ENCODE results near the gene GOLPH3. TPM values are rescaled to one million over a fixed set of nuclear protein-coding genes. Genes with fewer than 3 reads are reported as not detected.
"Not testable (repeated sequence)": the region's sequence is repeated elsewhere in the genome, so short reads cannot be mapped to it uniquely, and the experiment has no call there.

The GOLPH3 gene
- total and polyA plus RNA-seq, 4 donors, result 64.1 to 116 (median 68.5) TPM

- Histone ChIP-seq H3K9me3 (ENCODE audit: control insufficient read depth in 4 of 4, low read length in 3 of 4) (no peaks in the 10 kb centered on the region), H3K9ac (ENCODE audit: low read depth in 1 of 2, low read length in 2 of 2) (no peak overlapping the region), H3K4me3 (ENCODE audit: low read depth in 1 of 3, low read length in 3 of 3) (no peak overlapping the region), H3K4me1 (ENCODE audit: control insufficient read depth in 4 of 4, insufficient read depth in 4 of 4, low read length in 3 of 4) (peaks cover 10 to 23% (median 16%) of the 10 kb centered on the region in 4 donors), H3K27me3 (ENCODE audit: control insufficient read depth in 4 of 4, insufficient read depth in 4 of 4, low read length in 3 of 4) (no peaks in the 10 kb centered on the region), H3K27ac (ENCODE audit: low read depth in 1 of 2, low read length in 2 of 2) (no peak overlapping the region), H3K36me3 (ENCODE audit: control insufficient read depth in 4 of 4, insufficient read depth in 3 of 4, low read depth in 1 of 4, low read length in 3 of 4) (no peaks in the 10 kb centered on the region)
- WGBS, result 83% methylated on average over 3 of the region's 3 CpGs
- TF ChIP-seq YY1 (IDR thresholded peaks at IDR 0.05) (no peak), FOXA2 (IDR thresholded peaks at IDR 0.05) (no peak), CTCF (IDR thresholded peaks at IDR 0.05; ENCODE audit: low read depth, low read length, missing input control) (no peak), RAD21 (IDR thresholded peaks at IDR 0.05) (no peak), RXRA (IDR thresholded peaks at IDR 0.05) (no peak), GABPA (IDR thresholded peaks at IDR 0.05 in 1 of 2, conservative IDR thresholded peaks at IDR 0.05 in 1 of 2) (no peak), SP1 (IDR thresholded peaks at IDR 0.05) (no peak), NR2F2 (IDR thresholded peaks at IDR 0.05) (no peak), JUND (IDR thresholded peaks at IDR 0.05) (no peak), TAF1 (conservative IDR thresholded peaks at IDR 0.05) (no peak), ATF3 (IDR thresholded peaks at IDR 0.05) (no peak), FOXA1 (IDR thresholded peaks at IDR 0.05) (no peak), HNF4G (IDR thresholded peaks at IDR 0.05) (no peak), HNF4A (conservative IDR thresholded peaks at IDR 0.05) (no peak), ZBTB33 (IDR thresholded peaks at IDR 0.05) (no peak), REST (IDR thresholded peaks at IDR 0.05) (no peak), MAX (IDR thresholded peaks at IDR 0.05) (no peak), EGR1 (IDR thresholded peaks at IDR 0.05; ENCODE audit: low read depth in 2 of 2) (no peak)
- DNase-seq (ENCODE audit: low spot score), result no peak
Measured at GRCh38 chr5:32210151-32210550, 36.0 kb upstream of the GOLPH3 start.

GRCh38 chr5:32208837-32209236, 34.7 kb upstream of the GOLPH3 start:
- not testable (repeated sequence) for H3K27ac ChIP-seq (ENCODE audit: low read depth in 1 of 2, low read length in 2 of 2); DNase-seq (ENCODE audit: low spot score); H3K4me3 ChIP-seq (ENCODE audit: low read depth in 1 of 3, low read length in 3 of 3); H3K36me3 ChIP-seq (ENCODE audit: control insufficient read depth in 4 of 4, insufficient read depth in 3 of 4, low read depth in 1 of 4, low read length in 3 of 4); H3K9me3 ChIP-seq (ENCODE audit: control insufficient read depth in 4 of 4, low read length in 3 of 4); H3K27me3 ChIP-seq (ENCODE audit: control insufficient read depth in 4 of 4, insufficient read depth in 4 of 4, low read length in 3 of 4); H3K9ac ChIP-seq (ENCODE audit: low read depth in 1 of 2, low read length in 2 of 2)
- peaks cover 10 to 31% (median 25%) of the 10 kb centered on the region in 4 donors for H3K4me1 ChIP-seq (ENCODE audit: control insufficient read depth in 4 of 4, insufficient read depth in 4 of 4, low read length in 3 of 4)
- WGBS, result 97% methylated on average over 23 of the region's 31 CpGs
